Lower leg skin (tissue), 3 donors: ENCODE data around the gene CLCNKB.

ENCODE experiments used
- CTCF ChIP-seq, 3 donors: fragments of 450-650 bp; IDR thresholded peaks; one replicate each; pipeline ENCODE4 v1.5.1; 2016; ENCODE audit warnings: antibody characterized with exemption in 3 of 3, mild to moderate bottlenecking in 3 of 3, moderate library complexity in 2 of 3
- POLR2A ChIP-seq, 2 donors: fragments of 450-650 bp; IDR thresholded peaks; one replicate each; pipeline ENCODE4 v1.6.1; 2016 to 2017; ENCODE audit warnings: antibody characterized with exemption in 2 of 2, mild to moderate bottlenecking in 1 of 2, moderate library complexity in 1 of 2

GRCh38 chr1:16043521-16043920, at the start of gene CLCNKB:
- TF ChIP-seq POLR2A (IDR thresholded peaks at IDR 0.05) (no peak), CTCF (IDR thresholded peaks at IDR 0.05) (no peak)
